ENCODE results near the gene ALDH3A1. TPM values are rescaled to one million over a fixed set of nuclear protein-coding genes. Genes with fewer than 3 reads are reported as not detected.

The ALDH3A1 gene
- polyA plus RNA-seq, 3 donors: not detected

- H3K4me3 ChIP-seq (replicated peaks in 1 of 3; ENCODE audit: low read depth in 2 of 3, low read length in 3 of 3): no peak overlapping the region
- intact Hi-C loops (cut with micrococcal nuclease): no loop called here
- Mint-ChIP-seq H3K4me3 (no peak overlapping the region), H3K27me3 (ENCODE audit: low read depth in 3 of 3) (no peaks in the 10 kb centered on the region), H3K36me3 (no peaks in the 10 kb centered on the region), H3K4me1 (no peaks in the 10 kb centered on the region), H3K27ac (no peak overlapping the region), H3K9me3 (no peaks in the 10 kb centered on the region)
- no peaks in the 10 kb centered on the region for H3K9me3 ChIP-seq (replicated peaks in 1 of 2; ENCODE audit: control insufficient read depth in 1 of 2, insufficient read depth in 1 of 2, low read length in 2 of 2)
- H3K36me3 ChIP-seq (replicated peaks in 1 of 2; ENCODE audit: control insufficient read depth in 1 of 2, insufficient read depth in 2 of 2, low read length in 2 of 2): no peaks in the 10 kb centered on the region
- no peaks in the 10 kb centered on the region for H3K79me2 ChIP-seq (ENCODE audit: insufficient read depth, low read length)
- no peaks in the 10 kb centered on the region for H4K20me1 ChIP-seq (ENCODE audit: insufficient read depth, low read length)
- H3K4me2 ChIP-seq (replicated peaks; ENCODE audit: extremely low read depth, low read length, poor library complexity, severe bottlenecking): no peak overlapping the region
- TF ChIP-seq, protein P1, sequence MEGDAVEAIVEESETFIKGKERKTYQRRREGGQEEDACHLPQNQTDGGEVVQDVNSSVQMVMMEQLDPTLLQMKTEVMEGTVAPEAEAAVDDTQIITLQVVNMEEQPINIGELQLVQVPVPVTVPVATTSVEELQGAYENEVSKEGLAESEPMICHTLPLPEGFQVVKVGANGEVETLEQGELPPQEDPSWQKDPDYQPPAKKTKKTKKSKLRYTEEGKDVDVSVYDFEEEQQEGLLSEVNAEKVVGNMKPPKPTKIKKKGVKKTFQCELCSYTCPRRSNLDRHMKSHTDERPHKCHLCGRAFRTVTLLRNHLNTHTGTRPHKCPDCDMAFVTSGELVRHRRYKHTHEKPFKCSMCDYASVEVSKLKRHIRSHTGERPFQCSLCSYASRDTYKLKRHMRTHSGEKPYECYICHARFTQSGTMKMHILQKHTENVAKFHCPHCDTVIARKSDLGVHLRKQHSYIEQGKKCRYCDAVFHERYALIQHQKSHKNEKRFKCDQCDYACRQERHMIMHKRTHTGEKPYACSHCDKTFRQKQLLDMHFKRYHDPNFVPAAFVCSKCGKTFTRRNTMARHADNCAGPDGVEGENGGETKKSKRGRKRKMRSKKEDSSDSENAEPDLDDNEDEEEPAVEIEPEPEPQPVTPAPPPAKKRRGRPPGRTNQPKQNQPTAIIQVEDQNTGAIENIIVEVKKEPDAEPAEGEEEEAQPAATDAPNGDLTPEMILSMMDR (IDR thresholded peaks at IDR 0.05): no peak
- H3K4me1 ChIP-seq (ENCODE audit: control insufficient read depth in 1 of 2, insufficient read depth in 2 of 2, low read length in 2 of 2): no peaks in the 10 kb centered on the region
- WGBS (ENCODE audit: insufficient coverage): 95% methylated on average over 3 of the region's 6 CpGs
- no peak for DNase-seq
- no peaks in the 10 kb centered on the region for H3K27me3 ChIP-seq (ENCODE audit: control insufficient read depth in 2 of 2, insufficient read depth in 2 of 2, low read length in 2 of 2)
- H2AFZ ChIP-seq (ENCODE audit: insufficient read depth, low read depth, low read length, poor library complexity, severe bottlenecking): no peak overlapping the region
- no peak overlapping the region for H3K27ac ChIP-seq (ENCODE audit: low read depth in 1 of 2, low read length in 2 of 2)
- H3K9ac ChIP-seq (ENCODE audit: insufficient read depth, low read length, poor library complexity, severe bottlenecking): no peak overlapping the region
Observed at GRCh38 chr17:19708431-19709175, 39.5 kb downstream of the ALDH3A1 start.

DNA sequence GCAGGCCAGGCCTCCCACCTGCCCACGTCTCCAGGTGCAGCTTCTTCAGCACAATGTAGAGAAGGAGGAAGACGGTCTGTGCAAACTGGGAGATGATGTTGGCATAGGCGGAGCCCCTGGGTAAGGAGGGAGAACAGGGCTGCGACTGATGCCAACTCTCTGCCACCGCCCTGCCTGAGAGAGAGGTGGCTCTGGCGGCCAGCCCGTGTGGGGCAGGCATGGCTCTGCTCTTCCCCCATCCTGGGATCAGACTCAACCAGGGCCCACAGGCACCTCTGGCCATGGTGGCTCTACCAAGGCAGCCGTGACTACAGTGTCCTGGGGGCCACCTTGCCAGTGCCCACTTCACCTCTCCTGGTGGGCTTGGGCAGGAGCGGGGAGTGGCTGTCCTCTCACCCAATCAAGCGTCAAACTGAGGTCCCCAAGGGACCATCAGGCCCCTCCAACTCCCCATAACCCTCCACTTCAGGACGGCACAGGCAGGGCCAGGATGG is 40.3 kb downstream of the ALDH3A1 start:
- no peaks in the 10 kb centered on the region for H4K20me1 ChIP-seq (ENCODE audit: insufficient read depth, low read length)
- Mint-ChIP-seq H3K36me3 (no peaks in the 10 kb centered on the region), H3K27ac (no peak overlapping the region), H3K4me3 (no peak overlapping the region), H3K4me1 (peaks cover 4% of the 10 kb centered on the region), H3K9me3 (no peaks in the 10 kb centered on the region), H3K27me3 (ENCODE audit: low read depth in 3 of 3) (no peaks in the 10 kb centered on the region)
- H3K4me3 ChIP-seq (replicated peaks in 1 of 3; ENCODE audit: low read depth in 2 of 3, low read length in 3 of 3): no peak overlapping the region
- TF ChIP-seq, protein P1 (IDR thresholded peaks at IDR 0.05): no peak
- H2AFZ ChIP-seq (ENCODE audit: insufficient read depth, low read depth, low read length, poor library complexity, severe bottlenecking): no peak overlapping the region
- H3K4me1 ChIP-seq (ENCODE audit: control insufficient read depth in 1 of 2, insufficient read depth in 2 of 2, low read length in 2 of 2): peaks cover under 1 to 1% of the 10 kb centered on the region in 2 donors
- H3K9me3 ChIP-seq (replicated peaks in 1 of 2; ENCODE audit: control insufficient read depth in 1 of 2, insufficient read depth in 1 of 2, low read length in 2 of 2): no peaks in the 10 kb centered on the region
- 93% methylated on average over 10 of the region's 11 CpGs for WGBS (ENCODE audit: insufficient coverage)
- no peaks in the 10 kb centered on the region for H3K27me3 ChIP-seq (ENCODE audit: control insufficient read depth in 2 of 2, insufficient read depth in 2 of 2, low read length in 2 of 2)
- intact Hi-C loops (cut with micrococcal nuclease): no loop called here
- H3K4me2 ChIP-seq (replicated peaks; ENCODE audit: extremely low read depth, low read length, poor library complexity, severe bottlenecking): no peak overlapping the region
- no peaks in the 10 kb centered on the region for H3K79me2 ChIP-seq (ENCODE audit: insufficient read depth, low read length)
- no peak for DNase-seq
- no peak overlapping the region for H3K27ac ChIP-seq (ENCODE audit: low read depth in 1 of 2, low read length in 2 of 2)
- H3K36me3 ChIP-seq (replicated peaks in 1 of 2; ENCODE audit: control insufficient read depth in 1 of 2, insufficient read depth in 2 of 2, low read length in 2 of 2): no peaks in the 10 kb centered on the region
- H3K9ac ChIP-seq (ENCODE audit: insufficient read depth, low read length, poor library complexity, severe bottlenecking): no peak overlapping the region
